T-helper 2 cell treated with Interferon-gamma antibody and Interleukin-4, amounts not matched to agents 5 μg/mL and 100 μg/mL, for 36 hours (primary cell): ENCODE results near the gene MGAT4B.
"Not testable (repeated sequence)": the region's sequence is repeated elsewhere in the genome, so short reads cannot be mapped to it uniquely, and the experiment has no call there.

ENCODE experiments used
- DNase-seq: peaks from one replicate; pipeline ENCODE4 v3.0.0; 2021; ENCODE audit warnings: low spot score
- H3K27ac Mint-ChIP-seq: one replicate; pipeline ENCODE4 v1.8.0; 2021; ENCODE audit warnings: mild to moderate bottlenecking, mixed read lengths
- H3K27me3 Mint-ChIP-seq: one replicate; pipeline ENCODE4 v1.8.0; 2021; ENCODE audit warnings: low read depth, mixed read lengths
- H3K36me3 Mint-ChIP-seq: one replicate; pipeline ENCODE4 v1.8.0; 2021; ENCODE audit warnings: low read depth, mixed read lengths
- H3K4me1 Mint-ChIP-seq: one replicate; pipeline ENCODE4 v1.8.0; 2021; ENCODE audit warnings: low read depth, mixed read lengths
- H3K4me3 Mint-ChIP-seq: one replicate; pipeline ENCODE4 v1.8.0; 2022; ENCODE audit warnings: mild to moderate bottlenecking, moderate library complexity, mixed read lengths
- H3K9me3 Mint-ChIP-seq: one replicate; pipeline ENCODE4 v1.8.0; 2021; ENCODE audit warnings: mixed read lengths

The MGAT4B gene

DNA sequence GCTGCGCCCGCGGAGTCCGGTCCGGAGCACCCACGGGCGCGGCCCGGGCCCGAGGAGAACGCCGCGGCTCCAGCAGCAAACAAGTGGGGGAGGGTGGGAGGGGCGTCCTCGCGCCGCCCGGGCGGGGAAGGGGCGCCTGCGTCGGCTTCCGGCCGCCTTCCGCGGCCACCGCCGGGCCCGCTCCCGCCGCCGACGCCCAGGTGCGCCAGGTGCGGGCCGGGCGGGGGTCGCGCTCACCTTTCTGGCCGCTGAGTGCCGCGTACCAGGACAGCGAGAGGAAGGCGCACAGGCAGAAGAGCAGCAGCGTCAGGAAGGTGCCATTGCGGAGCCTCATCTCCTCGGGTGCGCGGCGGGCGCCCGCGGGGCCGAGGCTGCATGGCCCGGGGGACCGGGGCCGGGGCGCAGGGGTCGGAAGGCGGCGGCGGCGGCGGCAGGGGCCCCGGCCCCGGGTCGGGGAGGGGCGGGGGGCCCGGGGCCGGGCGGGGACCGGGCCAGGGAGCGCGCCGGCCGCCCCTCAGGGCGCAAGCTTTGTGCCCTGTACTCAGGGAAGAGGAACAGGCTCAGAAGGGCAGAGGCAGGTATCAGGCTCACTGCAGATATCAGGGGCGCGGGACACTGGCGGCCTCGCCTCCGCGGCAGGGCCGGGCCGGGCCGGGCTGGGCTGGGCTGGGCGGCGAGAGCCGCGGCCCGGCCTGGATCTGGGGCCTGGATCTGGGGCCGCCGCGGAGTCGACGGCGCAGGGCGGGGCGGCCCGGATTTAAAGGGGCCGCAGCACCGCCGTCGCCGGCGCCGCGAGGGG lies at the start of gene MGAT4B:
Gene MGAT4B, minus strand, starts transcription at position 617 of the 799 bp plus-strand sequence. Its CDS starts 283 bp downstream, at position 334.
- H3K4me3 Mint-ChIP-seq = peak within 1 kb of the TSS; percentile 74
- peak; percentile 68 for DNase-seq
- H3K36me3 Mint-ChIP-seq = peaks cover 9% of the 10 kb centered on the region
- H3K27ac Mint-ChIP-seq = peak within 1 kb of the TSS; percentile 89
- H3K27me3 Mint-ChIP-seq = no peaks in the 10 kb centered on the region
- peaks cover 23% of the 10 kb centered on the region for H3K4me1 Mint-ChIP-seq
- H3K9me3 Mint-ChIP-seq = no peaks in the 10 kb centered on the region

DNA sequence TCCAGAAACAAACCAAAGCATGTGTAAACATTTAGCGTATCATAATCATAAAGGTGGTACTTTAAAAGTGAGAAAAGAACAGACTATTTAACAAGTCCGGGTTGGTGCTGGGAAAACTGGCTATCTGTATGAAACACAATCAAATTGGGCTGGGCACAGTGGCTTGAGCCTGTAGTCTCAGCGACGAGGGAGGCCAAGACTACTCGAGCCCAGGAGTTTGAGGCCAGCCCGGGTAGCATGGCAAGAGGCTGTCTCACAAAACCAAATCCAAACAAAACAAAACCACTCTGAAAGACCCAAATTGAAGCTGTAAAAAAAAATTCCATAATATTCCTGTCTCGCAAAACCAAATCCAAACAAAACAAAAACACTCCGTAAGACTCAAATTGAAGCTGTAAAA lies 47.7 kb upstream of the MGAT4B start:
- Mint-ChIP-seq H3K4me3 (no peak overlapping the region), H3K9me3 (no peaks in the 10 kb centered on the region), H3K27ac (no peak overlapping the region), H3K4me1 (peaks cover 5% of the 10 kb centered on the region), H3K36me3 (peaks cover 7% of the 10 kb centered on the region), H3K27me3 (no peaks in the 10 kb centered on the region)
- DNase-seq = no peak

DNA sequence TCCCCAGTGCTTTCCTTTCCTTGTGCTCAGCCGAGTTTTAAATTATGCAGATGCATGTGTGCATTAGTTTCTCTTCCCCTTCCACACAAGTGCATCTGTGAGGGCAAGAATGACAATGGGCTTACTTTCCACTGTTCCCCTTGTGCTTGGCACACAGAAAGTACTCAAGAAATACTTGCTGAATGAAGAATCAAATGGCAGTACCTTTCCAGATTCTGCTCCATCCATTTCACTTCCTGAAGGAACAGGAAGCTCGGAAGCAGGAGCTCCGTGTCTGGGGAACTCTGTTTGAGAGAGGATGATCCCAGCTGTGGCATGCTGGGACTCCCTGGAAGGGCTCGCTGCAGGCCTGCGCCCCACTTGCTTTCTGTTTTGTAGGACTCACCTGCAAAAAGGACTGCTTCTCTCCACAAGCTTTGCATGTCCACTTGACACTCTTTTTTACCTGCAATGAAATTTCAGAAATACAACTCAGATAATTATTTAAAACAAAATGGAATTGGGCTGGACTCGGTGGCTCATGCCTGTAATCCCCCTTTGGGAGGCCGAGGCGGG lies 46.4 kb upstream of the MGAT4B start:
- no peak for DNase-seq
- Mint-ChIP-seq H3K4me3 (no peak overlapping the region), H3K9me3 (no peaks in the 10 kb centered on the region), H3K36me3 (peaks cover 7% of the 10 kb centered on the region), H3K27ac (no peak overlapping the region), H3K4me1 (peaks cover 3% of the 10 kb centered on the region), H3K27me3 (no peaks in the 10 kb centered on the region)

DNA sequence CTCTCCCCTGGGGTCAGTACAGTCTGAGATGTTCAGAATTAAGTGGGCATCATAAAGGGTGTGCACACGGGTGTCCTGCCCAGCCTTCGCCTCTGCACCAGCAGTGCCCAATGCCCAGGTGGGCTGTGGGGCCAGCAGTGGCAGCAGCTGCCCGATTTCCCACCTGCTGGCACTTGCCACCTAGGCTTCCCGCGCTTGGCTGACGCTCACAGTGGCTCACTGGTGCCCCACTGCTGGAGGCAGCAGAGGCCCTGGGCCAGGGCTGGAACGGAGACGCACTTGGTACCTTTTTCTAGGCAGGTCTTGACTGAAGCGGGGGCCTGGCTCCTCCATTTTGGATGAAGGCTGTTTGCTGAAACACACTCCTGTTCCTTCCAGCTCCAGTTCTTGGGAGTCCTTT lies 35.0 kb upstream of the MGAT4B start:
- Mint-ChIP-seq H3K4me1 (peaks cover 9% of the 10 kb centered on the region), H3K9me3 (peaks cover 5% of the 10 kb centered on the region), H3K27ac (no peak overlapping the region), H3K4me3 (no peak overlapping the region), H3K36me3 (peaks cover 30% of the 10 kb centered on the region), H3K27me3 (no peaks in the 10 kb centered on the region)
- DNase-seq = no peak

DNA sequence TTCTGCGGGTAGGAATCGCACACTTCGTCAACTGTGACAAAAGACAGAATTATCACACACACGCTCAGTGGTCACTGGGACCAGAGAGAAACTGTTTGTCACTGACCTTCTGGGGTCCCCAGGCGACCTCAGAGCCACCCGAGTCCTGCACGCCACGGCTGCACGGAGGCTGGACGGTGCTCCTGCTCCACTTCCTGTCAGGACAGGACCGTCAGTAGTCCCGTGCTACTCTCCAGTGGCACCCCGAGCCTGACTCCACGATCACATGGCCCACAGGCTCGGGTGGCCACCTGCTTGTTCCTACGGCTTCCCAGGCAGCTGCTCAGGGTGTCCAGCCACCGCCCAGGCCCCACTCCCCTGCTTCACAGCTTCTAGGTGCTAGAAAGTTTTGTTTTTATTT lies 34.1 kb upstream of the MGAT4B start:
- no peaks in the 10 kb centered on the region for H3K27me3 Mint-ChIP-seq
- DNase-seq = no peak
- H3K4me1 Mint-ChIP-seq = peaks cover 16% of the 10 kb centered on the region
- H3K27ac Mint-ChIP-seq = no peak overlapping the region
- H3K9me3 Mint-ChIP-seq = peaks cover 5% of the 10 kb centered on the region
- H3K4me3 Mint-ChIP-seq = no peak overlapping the region
- H3K36me3 Mint-ChIP-seq = peaks cover 32% of the 10 kb centered on the region

DNA sequence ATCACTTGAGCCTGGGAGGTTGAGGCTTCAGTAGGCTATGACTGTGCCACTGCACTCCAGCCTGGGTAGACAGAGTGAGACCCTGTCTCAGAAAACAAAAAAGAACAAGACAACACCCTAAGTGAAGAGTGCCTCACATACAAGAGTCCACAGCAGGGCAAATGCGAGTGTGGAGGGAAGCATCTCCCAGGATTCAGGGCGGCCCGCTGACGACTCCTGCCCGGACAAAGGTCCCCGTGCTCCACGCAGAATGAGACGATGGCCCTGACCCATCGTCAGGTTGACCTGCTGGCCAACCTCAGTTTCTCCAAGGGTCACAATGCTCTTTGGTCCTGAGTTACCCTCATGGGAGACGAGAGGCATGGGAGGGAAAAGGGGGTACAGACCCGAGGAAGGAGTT lies 33.7 kb upstream of the MGAT4B start:
- peaks cover 36% of the 10 kb centered on the region for H3K36me3 Mint-ChIP-seq
- H3K4me3 Mint-ChIP-seq = no peak overlapping the region
- peaks cover 5% of the 10 kb centered on the region for H3K9me3 Mint-ChIP-seq
- H3K27ac Mint-ChIP-seq = no peak overlapping the region
- H3K27me3 Mint-ChIP-seq = no peaks in the 10 kb centered on the region
- H3K4me1 Mint-ChIP-seq = peaks cover 16% of the 10 kb centered on the region
- DNase-seq = no peak

DNA sequence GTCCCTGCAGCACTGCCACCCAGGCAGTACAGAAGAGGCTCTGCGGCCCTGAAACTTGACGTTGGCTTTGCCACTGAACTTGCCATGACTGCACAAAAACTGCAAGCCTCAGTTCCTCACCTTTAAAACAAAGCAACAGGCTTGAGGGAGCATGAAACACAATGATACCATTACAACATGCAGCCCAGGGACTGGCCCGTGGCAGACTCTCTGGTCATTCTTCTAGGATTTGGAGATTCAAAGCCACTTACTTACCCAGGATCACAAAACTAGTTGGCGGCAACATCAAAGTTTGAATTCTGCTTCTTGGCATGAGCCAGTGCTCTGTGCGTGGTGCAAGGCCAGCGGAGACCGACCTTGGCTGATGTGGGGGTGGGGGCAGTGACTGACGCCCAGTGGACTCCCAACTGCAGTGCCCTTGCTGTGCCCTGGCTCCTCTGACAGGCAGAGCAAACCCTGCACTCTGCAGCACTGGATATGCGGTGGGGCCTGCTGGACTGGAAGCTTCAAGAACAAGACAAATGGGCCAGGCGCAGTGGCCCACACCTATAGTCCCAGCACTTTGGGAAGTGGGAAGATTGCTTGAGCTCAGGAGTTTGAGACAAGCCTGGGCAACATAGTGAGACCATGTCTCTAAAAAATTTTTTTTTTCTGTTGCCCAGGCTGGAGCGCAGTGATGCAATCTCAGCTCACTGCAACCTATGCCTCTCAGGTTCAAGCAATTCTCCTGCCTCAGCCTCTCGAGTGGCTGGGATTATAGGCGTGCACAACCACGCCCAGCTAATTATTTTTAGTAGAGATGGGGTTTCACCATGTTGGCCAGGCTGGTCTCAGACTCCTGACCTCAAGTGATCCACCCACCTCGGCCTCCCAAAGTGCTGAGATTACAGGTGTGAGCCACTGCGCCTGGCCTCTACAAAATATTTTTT lies 32.9 kb upstream of the MGAT4B start:
- DNase-seq = no peak
- Mint-ChIP-seq H3K4me3 (no peak overlapping the region), H3K27ac (no peak overlapping the region), H3K4me1 (peaks cover 16% of the 10 kb centered on the region), H3K36me3 (peaks cover 33% of the 10 kb centered on the region), H3K9me3 (no peaks in the 10 kb centered on the region), H3K27me3 (no peaks in the 10 kb centered on the region)

DNA sequence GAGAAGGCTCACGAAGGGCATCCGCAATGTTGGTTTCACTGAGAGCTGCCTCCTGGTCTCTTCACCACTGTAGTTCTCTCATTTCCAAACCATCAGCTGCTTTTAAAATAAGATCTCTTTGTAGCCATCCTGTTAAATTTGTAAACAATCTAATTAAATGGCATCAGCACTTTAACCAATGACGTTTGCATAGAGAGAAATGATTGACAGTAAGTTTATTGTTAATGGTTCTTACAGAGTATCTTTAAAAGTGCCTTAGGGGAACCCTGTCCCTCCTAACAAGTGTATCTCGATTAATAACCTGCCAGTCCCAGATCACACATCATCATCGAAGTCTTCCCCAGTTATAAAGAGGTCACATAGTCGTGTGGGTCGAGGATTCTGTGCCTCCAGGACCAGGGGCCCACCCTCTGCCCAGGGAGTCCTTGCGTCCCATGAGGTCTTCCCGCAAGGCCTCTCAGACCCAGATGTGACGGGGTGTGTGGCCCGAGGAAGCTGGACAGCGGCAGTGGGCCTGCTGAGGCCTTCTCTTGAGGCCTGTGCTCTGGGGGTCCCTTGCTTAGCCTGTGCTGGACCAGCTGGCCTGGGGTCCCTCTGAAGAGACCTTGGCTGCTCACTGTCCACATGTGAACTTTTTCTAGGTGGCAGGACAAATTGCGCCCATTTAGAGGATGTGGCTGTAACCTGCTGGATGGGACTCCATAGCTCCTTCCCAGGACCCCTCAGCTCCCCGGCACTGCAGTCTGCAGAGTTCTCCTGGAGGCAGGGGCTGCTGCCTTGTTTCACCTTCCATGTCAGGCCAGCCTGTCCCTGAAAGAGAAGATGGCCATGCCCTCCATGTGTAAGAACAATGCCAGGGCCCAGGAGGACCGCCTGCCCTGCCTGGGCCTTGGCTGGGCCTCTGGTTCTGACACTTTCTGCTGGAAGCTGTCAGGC lies 30.7 kb upstream of the MGAT4B start:
- Mint-ChIP-seq H3K4me1 (peaks cover 16% of the 10 kb centered on the region), H3K36me3 (peaks cover 42% of the 10 kb centered on the region), H3K9me3 (no peaks in the 10 kb centered on the region), H3K4me3 (peak overlapping the region; percentile 77), H3K27me3 (no peaks in the 10 kb centered on the region), H3K27ac (peak overlapping the region; percentile 96)
- DNase-seq = no peak

DNA sequence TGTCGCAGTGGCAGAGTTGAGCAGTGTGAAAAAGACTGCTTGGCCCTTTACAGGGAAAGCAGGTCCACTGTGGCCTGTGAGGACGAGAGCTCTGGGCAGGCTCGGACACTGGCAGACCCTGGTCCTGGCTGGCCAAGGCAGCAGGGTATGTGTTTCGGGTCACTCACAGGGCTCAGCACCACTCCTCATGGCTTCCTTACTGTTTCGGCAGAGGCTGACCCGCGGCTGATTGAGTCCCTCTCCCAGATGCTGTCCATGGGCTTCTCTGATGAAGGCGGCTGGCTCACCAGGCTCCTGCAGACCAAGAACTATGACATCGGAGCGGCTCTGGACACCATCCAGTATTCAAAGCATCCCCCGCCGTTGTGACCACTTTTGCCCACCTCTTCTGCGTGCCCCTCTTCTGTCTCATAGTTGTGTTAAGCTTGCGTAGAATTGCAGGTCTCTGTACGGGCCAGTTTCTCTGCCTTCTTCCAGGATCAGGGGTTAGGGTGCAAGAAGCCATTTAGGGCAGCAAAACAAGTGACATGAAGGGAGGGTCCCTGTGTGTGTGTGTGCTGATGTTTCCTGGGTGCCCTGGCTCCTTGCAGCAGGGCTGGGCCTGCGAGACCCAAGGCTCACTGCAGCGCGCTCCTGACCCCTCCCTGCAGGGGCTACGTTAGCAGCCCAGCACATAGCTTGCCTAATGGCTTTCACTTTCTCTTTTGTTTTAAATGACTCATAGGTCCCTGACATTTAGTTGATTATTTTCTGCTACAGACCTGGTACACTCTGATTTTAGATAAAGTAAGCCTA lies 29.8 kb upstream of the MGAT4B start:
- H3K9me3 Mint-ChIP-seq = no peaks in the 10 kb centered on the region
- peaks cover 44% of the 10 kb centered on the region for H3K36me3 Mint-ChIP-seq
- H3K27me3 Mint-ChIP-seq = no peaks in the 10 kb centered on the region
- H3K27ac Mint-ChIP-seq = peak overlapping the region; percentile 96
- H3K4me1 Mint-ChIP-seq = peaks cover 16% of the 10 kb centered on the region
- DNase-seq = peak; percentile 53
- peak overlapping the region; percentile 77 for H3K4me3 Mint-ChIP-seq

DNA sequence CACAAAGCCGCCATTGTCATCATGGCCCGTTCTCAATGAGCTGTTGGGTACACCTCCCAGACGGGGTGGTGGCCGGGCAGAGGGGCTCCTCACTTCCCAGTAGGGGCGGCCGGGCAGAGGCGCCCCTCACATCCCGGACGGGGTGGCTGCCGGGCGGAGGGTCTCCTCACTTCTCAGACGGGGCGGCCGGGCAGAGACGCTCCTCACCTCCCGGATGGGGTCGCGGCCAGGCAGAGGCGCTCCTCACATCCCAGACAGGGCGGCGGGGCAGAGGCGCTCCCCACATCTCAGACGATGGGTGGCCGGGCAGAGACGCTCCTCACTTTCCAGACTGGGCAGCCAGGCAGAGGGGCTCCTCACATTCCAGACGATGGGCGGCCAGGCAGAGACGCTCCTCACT lies 28.2 kb upstream of the MGAT4B start:
- H3K27me3 Mint-ChIP-seq, H3K27ac Mint-ChIP-seq, DNase-seq, H3K4me3 Mint-ChIP-seq, H3K9me3 Mint-ChIP-seq: not testable (repeated sequence)
- H3K4me1 Mint-ChIP-seq = peaks cover 16% of the 10 kb centered on the region
- H3K36me3 Mint-ChIP-seq = peaks cover 47% of the 10 kb centered on the region

DNA sequence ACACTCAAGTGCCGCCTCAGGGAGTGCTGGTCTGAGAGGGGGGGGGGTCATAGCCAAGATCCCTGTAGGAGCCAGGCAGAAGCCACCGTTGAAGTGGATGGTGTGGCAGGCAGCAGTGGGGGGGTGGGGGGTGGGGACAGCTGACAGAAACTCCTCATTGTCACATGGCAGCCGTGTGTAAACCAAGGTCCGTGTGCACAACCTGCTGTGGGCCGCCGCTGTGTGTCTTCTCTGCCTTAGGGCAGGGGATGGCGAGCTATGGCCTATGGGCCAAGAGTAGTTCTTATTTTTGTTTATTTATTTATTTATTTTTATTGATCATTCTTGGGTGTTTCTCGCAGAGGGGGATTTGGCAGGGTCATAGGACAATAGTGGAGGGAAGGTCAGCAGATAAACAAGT lies 27.5 kb upstream of the MGAT4B start:
- Mint-ChIP-seq H3K27ac (no peak overlapping the region), H3K27me3 (no peaks in the 10 kb centered on the region), H3K4me1 (peaks cover 16% of the 10 kb centered on the region), H3K4me3 (no peak overlapping the region), H3K36me3 (peaks cover 51% of the 10 kb centered on the region), H3K9me3 (no peaks in the 10 kb centered on the region)
- no peak for DNase-seq

DNA sequence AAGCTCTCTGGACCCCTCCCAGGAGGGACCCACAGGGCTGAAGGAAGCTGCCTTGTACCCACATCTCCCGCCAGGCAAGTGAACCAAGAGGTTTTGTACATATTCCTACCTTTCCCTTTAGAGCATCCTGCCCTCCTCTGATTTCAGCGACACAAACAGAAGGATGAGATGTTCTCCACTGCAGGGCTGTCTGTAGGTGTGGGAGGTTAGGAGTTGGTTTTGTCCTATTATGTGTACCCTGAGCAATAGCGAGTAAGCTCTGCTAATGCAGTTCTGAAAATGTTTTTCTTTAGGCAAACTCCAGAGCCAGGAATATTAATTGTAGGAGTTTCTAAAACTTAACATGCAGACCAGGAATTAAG lies 27.0 kb upstream of the MGAT4B start:
- Mint-ChIP-seq H3K4me3 (no peak overlapping the region), H3K9me3 (no peaks in the 10 kb centered on the region), H3K27me3 (no peaks in the 10 kb centered on the region)

More for the DNA sequence above, 27.0 kb upstream of the MGAT4B start:
- Mint-ChIP-seq H3K36me3 (peaks cover 55% of the 10 kb centered on the region), H3K4me1 (peaks cover 16% of the 10 kb centered on the region), H3K27ac (peak overlapping the region; percentile 41)
- no peak for DNase-seq
